GM21717 (cell line): Measurements from ENCODE around the gene CENPN.

Experiments used
- ATAC-seq: cut with Tn5 transposase; IDR thresholded peaks from one replicate; pipeline ENCODE4 v1.9.1; 2021; ENCODE audit warnings: mild to moderate bottlenecking, moderate library complexity; ENCODE audit not compliant: unreplicated experiment

Gene CENPN

DNA sequence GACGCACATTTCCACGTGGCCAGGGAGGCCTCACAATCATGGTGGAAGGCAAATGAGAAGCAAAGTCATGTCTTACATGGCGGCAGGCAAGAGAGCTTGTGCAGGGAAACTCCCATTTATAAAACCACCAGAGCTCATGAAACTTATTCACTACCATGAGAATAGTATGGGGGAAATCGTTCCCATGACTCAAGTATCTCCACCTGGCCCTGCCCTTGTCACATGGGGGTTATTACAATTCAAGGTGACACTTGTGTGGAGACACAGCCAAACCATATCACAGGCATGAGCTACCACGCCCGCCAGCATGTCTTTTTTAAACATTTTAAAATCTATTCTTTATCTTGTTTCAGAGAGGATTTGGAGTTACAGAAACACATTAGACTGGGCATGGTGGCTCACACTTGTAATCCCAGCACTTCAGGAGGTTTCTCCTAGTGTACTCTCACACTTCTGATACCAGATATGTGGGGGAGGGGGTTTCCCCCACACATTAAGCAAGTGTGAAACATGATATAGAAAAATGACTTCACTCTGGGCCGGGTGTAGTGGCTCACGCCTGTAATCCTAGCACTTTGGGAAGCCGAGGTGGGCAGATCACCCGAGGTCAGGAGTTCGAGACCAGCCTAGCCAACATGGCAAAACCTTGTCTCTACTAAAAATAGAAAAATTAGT, 23.1 kb downstream of the CENPN start:
- ATAC-seq = no peak

DNA sequence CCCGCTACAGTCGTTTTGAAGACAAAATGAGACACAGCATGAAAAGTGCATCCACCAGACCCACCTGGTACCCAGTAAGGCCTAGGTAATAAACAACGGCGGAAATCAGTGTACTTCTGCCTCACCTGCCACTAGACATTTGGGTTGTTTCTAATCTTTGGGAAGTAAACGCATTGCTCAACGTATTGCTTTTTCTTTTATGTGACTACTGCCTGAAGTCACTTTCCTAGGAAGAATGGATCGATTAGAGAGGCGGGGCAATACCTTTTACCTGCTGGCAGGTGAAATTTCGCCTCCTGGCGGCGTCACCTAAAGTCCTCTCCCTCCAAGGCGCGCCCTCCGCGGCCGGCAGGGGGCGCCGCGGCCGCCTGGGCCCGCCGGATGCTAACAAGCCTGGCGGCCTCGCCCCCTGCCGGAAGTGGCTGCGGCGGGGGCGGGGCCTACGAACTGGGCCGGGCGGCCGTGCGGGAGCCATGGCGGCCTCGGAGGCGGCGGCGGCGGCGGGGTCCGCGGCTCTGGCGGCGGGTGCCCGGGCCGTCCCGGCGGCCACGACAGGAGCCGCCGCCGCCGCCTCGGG, 28.5 kb downstream of the CENPN start, which contains the start of gene ATMIN:
Gene ATMIN (plus strand): TSS at position 445 of the 577 bp plus-strand sequence. CDS start 29 bp downstream, at position 474.
- ATAC-seq = peak; percentile 89

DNA sequence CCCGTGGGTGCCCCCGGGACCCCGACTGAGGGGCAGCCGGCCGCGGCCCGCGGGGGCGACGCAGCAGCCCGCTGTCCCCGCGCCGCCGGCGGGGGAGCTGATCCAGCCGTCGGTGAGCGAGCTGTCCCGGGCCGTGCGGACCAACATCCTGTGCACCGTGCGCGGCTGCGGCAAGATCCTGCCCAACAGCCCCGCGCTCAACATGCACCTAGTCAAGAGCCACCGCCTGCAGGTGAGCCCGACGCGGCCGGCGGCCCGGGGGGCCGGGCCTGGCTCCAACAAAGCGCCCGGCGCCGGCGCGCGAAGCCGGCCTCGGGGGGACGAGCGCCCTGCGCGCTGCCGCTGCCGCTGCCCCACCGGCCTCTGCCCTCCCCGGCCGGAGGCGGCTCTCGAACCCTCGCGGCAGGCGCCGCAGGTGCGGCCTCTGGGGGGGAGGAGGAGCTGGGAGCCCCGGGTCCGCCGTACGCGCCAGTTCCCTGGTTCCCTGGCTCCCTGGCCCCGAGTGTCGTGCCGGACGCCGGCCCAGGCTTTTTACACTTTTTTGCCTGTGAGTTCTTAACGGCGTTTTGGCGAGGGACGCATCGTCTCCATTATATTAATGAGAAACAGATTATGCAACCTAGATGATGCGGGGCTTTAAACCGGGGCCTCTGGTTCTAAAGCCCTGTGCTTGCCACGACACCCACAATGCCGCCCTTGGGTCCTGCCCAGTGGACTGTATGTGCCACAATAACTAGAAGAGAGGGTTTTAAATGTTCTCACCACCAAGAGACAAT, 29.1 kb downstream of the CENPN start:
- peak; percentile 45 for ATAC-seq

DNA sequence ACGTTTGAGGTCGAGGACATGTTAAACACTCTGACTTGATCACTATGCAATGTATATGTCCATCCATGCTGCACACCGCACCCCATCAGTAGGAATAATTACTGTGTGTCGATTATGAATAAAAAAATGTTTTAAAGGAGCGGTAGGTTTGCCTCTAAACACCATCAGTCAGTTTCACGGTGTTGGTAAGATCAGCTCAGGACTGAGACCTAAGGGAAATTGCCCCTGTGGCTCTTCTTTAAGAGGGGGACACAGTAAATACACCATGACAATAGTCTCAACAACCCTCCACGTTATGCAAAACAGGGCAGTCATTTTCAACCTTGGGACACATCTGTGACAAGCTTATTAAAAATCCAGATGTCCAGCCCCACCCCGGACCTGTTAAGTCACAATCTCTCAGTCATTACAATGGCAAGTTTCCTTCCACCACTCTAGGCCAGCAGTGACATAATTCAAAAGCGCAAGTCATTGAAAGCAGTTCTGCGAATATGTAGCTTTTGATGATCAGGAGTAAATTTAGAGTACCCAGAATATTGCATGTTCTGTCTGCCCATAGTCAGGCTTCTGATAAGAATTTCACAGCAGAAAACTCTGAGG, 29.8 kb downstream of the CENPN start:
- no peak for ATAC-seq

- no peak for ATAC-seq
Measured at GRCh38 chr16:81040131-81040530, 33.1 kb downstream of the CENPN start.

DNA sequence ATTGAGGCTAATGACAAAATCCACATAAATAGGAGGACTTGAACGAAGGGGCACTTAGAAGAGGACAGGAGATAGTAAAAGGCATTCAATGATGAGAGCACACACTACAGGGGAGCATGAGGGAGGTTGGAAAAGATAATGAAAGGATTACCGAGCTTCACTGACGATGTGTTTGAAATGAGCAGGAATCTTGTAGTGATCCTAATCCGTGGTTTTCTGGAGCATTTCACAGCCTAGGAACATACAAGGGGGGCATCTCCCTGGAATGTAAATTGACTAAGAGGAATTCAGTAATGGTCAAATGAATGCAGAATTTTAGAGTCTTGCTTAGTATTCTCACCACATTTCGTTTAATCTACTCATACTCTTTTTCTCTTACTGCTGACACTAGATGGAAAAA, 33.8 kb downstream of the CENPN start:
- ATAC-seq = no peak

- ATAC-seq = no peak
Measured at GRCh38 chr16:81041696-81042095, 34.7 kb downstream of the CENPN start.

DNA sequence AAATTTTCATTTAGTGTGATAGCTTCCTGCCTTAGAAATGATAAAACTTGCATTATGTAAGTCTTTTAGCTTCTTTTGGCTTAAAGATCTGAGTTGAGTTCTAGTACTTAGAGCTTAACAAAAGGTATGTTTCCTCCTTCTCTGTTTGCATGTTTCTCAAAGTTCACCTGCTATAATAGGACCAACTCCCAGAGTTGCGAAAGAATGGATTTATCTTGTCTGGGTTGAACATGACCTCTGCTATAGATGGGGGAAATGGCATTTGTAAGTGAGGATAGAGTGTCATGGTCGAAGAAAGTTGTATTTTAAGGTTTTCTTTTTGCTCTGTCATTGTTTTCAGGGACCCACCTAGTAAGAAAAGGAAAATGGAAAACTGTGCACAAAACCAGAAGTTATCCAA, 35.8 kb downstream of the CENPN start:
- ATAC-seq = no peak

DNA sequence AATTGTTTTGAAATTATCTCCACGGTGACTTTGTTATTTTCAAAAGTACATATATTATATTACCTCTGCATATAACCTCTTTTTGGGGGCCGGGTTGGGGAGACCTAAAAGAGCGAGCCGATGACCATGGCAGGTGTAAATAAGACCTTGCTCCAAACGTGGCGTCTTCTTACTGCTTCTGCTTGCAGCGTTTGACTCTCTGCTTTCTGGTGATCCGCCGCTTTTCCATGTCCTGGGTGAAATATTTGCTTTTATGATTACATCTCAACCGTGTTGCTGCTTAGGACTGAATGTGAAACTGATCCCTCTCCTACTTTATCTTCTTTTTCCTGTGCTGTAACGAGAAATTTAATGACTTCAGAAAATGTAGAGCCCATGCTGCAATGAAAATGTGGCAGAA, 46.7 kb downstream of the CENPN start:
- no peak for ATAC-seq

DNA sequence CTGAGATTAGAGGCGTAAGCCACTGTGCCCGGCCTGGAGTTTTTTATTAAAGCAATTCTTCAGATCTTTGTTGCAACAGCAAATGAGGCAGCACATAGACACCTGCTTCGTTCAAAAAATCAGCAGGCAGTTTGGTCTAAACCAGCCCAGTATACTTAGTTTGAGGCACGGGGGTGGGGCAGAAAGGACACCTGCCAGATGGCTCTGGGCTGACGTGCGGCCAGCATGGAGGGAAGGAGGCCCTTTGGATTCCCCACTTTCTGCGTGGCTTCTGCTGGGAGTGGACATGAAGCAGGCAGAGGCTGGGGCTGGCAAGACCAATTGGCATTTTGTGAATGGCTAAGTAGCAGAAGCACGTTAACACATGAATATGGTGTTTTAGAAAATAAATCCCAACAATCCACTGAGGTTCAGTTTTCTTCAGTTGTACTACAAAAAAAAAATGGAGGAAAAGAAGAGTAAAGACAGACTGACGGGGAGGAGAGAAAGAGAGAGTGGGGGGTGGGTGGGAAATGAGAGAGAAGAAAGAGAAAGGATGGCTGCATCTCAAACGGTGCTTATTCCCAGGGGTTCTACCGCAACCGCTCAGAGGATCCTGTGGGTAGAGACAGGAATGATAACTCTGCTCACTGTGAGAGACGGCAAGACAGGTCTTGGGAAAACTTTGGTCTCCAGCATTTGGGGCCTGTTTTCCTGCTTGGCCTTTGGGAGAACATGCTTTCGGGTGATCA, 53.7 kb downstream of the CENPN start:
- ATAC-seq = no peak

- no peak for ATAC-seq
Measured at GRCh38 chr16:81061307-81061640, 54.3 kb downstream of the CENPN start.

DNA sequence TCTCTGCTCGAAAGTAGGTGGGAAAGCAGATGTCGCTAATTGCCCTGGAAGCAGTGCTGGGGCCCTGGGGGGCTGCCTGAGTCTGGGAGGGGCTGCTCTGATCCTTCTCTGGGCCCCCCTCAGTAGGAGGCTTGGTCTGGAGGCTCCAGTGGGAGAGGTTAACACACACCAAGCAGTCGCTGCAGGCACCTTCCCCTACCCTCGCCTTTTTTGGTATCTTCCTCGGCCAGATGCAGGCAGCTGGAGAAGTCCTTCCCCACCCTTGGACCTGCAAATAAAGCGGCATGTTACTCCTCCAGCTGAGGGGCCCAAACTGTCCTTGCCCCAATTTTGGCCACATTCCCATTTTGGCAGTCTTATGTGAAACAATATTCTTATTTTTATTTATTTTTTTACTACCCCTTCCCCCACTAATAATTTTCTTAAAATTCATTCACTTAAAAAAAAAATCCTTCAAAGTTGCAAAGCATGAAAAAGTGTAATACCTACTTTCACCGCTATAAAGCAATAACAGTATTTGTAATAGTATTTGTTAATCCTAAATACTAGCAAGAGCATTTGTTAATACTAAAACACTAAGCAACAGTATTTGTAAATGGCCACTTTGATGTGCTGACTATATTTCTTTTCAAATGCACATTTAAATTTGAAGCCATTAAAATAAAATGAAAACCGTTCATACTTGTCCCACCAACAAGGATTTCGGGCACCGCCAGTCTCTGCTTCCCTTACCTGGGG, 55.0 kb downstream of the CENPN start:
- no peak for ATAC-seq

- no peak for ATAC-seq
Measured at GRCh38 chr16:81066681-81067080, 59.7 kb downstream of the CENPN start.

- ATAC-seq = no peak
Measured at GRCh38 chr16:81067166-81067565, 60.2 kb downstream of the CENPN start.

GRCh38 chr16:81069063-81069462, 62.0 kb downstream of the CENPN start:
- no peak for ATAC-seq

DNA sequence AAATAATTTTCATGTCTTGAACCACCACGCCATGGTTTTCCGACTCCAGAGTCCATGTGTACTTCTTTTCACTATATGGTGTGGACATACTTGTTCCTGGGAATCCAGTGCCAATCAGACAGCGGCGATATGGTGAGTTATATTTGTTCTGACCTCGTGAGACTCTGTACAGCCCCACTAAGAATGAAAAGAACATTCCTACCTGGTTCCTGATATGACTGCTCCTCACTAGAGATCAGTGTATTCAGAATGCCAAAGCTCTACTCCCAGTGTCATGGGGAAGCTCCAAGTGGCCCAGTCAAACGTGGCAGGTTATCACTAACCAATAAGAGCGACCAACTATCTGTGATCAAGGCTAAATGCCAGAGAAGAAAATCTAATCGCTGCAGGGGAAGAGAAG, 64.0 kb downstream of the CENPN start:
- ATAC-seq = no peak

- ATAC-seq = no peak
Measured at GRCh38 chr16:81071805-81072204, 64.8 kb downstream of the CENPN start.

- ATAC-seq = no peak
Measured at GRCh38 chr16:81073560-81074330, 66.7 kb downstream of the CENPN start.

GRCh38 chr16:81076566-81077075, 69.6 kb downstream of the CENPN start:
- peak; percentile 85 for ATAC-seq
